Embryonic facial prominence (tissue), 1 donor: ENCODE measurements around the gene AOC1.
"Not testable (repeated sequence)": the region's sequence is repeated elsewhere in the genome, so short reads cannot be mapped to it uniquely, and the experiment has no call there.

Source experiments
- DNase-seq: peaks from one replicate; pipeline ENCODE4 v3.0.0-alpha.2; 2016; ENCODE audit errors: extremely low spot score

Gene AOC1, protein sequence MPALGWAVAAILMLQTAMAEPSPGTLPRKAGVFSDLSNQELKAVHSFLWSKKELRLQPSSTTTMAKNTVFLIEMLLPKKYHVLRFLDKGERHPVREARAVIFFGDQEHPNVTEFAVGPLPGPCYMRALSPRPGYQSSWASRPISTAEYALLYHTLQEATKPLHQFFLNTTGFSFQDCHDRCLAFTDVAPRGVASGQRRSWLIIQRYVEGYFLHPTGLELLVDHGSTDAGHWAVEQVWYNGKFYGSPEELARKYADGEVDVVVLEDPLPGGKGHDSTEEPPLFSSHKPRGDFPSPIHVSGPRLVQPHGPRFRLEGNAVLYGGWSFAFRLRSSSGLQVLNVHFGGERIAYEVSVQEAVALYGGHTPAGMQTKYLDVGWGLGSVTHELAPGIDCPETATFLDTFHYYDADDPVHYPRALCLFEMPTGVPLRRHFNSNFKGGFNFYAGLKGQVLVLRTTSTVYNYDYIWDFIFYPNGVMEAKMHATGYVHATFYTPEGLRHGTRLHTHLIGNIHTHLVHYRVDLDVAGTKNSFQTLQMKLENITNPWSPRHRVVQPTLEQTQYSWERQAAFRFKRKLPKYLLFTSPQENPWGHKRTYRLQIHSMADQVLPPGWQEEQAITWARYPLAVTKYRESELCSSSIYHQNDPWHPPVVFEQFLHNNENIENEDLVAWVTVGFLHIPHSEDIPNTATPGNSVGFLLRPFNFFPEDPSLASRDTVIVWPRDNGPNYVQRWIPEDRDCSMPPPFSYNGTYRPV

DNA sequence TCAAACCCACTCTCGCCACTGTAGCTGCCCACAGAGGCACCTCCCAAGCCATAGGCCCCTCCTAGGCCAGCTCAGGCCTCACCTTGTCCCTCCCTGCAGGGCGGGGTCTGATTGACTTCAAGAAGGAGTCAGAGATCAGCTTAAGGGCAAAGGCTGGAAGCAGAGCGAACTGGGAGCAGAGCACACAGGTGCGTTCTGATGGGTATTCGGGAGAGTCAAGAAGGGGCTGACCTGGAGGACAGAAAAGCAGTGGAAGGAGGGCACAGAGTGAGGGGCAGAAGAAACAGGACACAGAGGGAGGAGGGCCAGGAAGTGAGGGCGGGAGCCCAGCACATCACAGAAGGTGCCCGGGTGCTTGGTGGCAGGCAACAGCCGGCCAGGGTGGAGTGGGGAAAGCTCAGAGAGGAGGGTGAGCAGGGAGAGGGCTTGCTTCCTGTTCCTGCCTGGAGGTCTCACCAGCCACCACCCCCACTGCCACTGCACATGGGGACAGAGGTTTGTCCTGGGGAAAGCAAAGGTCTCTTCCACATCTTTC lies at the start of gene AOC1:
Gene AOC1 (plus strand): TSS at position 147 of the 535 bp plus-strand sequence. CDS start 3,954 bp downstream, outside the sequence.
- DNase-seq = no peak

DNA sequence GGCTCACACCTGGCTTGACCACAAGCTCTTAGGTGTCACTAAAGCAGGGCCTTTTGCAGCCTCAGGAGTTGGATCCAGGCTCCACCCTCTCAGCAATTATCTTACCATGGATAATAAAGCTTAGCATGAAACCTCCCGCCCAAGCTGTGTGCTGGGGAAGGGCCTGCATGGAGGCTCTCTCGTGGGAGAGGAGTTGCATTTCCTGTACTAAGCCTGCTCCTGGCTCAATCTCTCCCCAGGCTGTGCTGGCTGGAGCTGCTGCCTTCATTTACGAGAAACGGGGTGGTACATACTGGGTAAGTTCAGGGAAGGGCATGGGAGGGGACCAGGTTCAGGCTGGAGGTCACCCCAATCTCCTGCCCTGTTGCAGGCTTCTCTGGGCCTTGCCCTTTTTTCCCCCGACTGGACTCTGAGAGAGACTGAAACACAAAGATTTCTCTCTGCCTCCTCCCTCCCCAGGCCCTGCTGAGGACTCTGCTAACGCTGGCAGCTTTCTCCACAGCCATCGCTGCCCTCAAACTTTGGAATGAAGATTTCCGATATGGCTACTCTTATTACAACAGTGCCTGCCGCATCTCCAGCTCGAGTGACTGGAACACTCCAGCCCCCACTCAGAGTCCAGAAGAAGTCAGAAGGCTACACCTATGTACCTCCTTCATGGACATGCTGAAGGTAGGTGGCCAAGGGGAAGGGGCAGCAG lies 49.0 kb upstream of the AOC1 start:
- DNase-seq = no peak

DNA sequence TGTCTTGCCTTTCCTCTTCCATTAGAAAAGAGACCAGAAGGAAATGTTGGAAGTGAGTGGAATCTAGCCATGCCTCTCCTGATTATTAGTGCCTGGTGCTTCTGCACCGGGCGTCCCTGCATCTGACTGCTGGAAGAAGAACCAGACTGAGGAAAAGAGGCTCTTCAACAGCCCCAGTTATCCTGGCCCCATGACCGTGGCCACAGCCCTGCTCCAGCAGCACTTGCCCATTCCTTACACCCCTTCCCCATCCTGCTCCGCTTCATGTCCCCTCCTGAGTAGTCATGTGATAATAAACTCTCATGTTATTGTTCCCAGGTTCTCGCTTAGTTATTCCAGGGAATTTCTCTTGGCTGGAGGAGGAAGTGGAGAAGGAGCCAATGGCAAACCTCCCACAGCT lies 47.5 kb upstream of the AOC1 start:
- DNase-seq = no peak

DNA sequence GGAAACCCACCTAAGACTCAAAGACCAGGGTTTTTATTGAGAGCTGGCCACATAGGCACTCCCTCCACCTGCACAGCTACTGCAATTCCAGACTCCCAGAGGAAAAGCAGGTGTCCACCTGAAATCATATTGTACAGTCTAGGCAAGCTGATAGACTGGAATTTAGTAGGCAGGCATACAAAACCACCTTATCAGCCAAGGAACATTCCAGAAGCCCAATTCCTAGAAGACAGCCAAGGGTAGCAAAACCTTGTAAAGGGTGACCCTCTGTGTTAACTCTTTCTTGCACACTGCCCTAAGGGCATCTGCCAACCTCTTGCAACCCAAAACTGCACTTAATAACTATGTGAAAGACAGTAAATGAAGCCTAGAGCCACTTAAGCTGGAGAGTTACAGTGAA lies 46.5 kb upstream of the AOC1 start:
- DNase-seq = no peak

DNA sequence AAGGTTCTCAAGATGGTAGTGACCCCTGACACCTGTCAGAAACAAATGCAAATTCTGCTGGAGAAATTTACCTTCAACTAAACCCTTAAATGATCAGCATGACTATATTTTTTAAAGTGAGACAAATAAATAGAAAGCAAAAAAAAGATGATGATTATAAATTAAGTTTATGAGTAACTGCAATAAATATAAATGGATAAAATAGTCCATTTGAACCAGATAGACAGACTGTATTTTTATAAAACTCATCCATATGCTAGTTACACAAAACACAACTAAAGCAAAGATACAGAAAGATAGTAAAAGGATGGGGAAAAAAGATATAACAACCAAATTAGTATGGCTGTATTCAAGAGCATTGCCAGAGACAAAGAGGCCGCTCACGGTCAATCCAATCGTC lies 45.9 kb upstream of the AOC1 start:
- DNase-seq = no peak

DNA sequence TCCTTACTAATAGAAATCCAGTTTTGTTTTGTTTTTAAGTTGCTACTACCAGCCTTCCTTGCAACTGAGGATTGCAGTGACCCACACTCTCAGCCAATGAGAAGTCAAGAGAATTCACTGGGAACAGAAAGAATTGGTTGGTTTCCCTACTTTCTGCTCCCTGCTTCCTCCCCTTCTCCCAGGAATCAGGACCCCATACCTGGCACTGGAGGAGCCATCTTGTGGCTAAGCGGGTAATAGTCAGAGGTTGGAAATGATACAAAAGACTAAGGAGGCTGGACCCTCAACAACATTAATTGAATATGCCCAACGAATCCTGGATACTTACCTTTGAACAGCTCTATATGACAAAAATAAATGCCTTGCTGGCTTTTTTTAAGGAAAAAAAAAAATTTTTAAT lies 45.5 kb upstream of the AOC1 start:
- DNase-seq = no peak

DNA sequence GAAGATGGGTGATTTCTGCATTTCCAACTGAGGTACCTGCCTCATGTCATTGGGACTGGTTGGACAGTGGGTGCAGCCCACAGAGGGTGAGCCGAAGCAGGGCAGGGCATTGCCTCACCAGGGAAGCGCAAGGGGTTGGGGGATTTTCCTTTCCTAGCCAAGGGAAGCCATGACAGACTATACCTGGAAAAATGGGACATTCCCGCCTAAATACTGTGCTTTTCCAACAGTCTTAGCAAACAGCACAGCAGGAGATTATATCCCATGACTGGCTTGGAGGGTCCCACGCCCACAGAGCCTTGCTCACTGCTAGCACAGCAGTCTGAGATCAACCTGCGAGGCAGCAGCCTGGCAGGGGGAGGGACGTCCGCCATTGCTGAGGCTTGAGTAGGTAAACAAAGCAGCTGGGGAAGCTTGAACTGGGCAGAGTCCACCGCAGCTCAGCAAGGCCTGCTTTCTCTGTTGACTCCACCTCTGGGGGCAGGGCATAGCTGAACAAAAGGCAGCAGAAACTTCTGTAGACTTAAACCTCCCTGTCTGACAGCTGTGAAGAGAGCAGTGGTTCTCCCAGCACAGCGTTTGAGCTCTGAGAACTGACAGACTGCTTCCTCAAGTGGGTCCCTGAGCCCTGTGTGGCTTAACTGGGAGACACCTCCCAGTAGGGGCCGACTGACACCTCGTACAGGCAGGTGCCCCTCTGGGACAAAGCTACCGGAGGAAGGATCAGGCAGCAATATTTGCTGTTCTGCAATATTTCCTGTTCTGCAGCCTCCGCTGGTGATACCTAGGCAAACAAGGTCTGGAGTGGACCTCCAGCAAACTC lies 44.5 kb upstream of the AOC1 start:
- DNase-seq = not testable (repeated sequence)

DNA sequence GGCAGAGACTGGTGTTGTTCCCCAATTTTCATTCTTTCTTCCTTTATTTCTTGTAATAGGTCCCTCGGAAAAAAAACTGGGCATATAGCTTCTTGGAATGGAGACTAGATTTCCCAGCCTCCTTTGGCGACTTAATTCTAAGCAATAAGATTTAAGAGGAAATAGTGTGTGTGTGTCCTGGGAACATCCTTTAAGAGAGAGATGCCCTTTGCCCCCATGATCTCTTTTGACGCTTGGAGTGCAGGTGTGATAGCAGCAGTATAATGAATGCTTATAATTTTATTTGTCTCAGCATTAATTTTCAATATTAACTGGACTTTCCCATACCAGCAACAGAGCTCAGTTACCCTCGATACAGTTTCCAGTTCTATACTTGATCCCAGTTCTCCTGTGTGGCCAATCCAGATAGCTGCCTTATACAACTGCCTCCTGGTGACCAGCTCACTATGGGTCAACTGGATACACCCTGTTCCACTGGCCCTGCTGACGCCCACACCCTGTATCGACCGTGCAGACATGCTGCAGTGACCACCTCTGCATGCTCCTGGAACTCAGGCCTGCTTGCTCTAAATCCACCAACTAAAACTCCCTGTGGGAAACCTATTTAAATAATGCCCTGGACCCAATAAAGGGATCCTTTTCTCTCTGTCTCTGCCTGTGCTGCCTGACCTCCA lies 37.9 kb upstream of the AOC1 start:
- DNase-seq = no peak

DNA sequence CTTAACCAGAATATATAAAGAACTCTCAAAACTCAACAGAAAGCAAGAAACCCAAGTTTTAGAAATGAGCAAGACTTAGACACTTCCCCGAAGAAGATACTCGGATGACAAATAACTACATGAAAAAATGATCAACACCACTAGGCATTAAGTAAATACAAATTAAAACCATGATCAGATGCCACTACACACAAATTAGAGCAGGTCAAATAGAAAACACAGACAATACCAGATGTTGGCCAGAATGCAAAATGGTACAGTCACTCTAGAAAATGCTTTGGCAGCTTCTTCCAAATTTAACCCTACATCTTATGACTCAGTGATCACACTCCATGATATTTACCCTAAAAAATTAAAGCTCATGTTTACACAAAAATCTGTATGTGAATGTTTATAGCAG lies 33.3 kb upstream of the AOC1 start:
- no peak for DNase-seq

DNA sequence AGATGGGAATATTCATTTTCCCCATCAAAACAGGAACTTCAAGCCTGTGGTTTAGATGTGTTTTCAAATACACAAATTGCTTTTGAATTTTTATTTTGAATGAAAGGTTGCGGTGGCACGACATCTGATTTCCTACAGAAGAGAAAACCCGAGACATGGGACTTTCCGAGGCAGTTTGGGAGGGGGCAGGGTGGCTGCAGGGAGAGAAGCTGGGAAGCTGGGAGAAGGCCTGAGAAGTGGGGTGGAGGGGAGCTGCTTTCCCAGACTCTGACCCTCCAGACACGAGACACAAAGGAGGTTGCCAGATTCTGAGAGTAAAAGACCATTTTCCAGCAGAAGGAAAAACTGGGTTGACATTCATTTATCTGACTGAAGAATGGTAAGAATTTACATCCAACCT lies 32.2 kb upstream of the AOC1 start:
- no peak for DNase-seq

DNA sequence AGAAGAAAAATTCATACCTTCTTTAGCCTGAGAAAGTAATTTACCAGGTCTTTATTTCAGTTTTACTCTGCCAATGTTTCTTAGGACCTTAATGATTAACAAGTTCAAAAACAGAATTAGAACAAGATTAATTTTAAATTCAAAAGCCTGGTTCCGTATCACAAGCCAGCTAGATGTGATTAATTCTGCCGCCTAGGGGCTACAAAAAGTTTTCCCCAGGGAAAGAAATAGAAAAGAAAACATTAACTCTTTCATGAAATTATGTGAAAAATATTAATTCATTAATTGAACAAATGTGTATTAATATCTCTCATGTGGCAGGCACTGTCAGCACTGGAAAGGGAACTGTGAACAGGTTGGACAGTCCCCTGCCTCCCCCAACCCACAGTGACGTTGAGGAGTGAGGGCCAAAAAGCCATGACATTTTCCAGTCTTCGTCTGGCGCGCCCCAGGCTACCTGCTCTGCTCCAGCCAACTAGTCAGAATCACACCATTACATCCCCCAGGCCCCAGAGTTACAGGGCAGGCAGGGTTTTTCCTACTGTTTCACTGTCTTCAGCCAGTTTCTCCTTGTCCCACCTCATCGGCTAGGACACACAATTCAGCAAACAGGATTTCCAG lies 31.6 kb upstream of the AOC1 start:
- DNase-seq = no peak

DNA sequence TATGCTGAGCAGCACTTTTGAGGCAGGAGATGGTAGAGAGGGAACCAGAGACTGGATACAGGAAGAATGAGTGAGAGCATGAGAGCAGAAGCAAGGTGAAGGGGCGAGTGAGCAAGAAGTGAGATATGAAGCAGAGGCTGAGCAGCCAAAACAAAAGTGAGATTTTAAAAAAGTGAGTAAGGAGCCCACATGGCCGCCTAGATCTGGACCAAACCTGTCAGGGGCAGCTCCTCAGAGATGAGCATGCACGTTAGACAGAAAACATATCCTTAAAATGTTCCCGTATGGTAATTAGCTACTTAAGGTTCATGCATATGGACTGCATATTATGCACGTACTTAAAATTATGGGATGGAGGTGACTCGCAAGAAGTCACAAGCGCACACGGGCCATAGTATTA lies 29.3 kb upstream of the AOC1 start:
- no peak for DNase-seq

DNA sequence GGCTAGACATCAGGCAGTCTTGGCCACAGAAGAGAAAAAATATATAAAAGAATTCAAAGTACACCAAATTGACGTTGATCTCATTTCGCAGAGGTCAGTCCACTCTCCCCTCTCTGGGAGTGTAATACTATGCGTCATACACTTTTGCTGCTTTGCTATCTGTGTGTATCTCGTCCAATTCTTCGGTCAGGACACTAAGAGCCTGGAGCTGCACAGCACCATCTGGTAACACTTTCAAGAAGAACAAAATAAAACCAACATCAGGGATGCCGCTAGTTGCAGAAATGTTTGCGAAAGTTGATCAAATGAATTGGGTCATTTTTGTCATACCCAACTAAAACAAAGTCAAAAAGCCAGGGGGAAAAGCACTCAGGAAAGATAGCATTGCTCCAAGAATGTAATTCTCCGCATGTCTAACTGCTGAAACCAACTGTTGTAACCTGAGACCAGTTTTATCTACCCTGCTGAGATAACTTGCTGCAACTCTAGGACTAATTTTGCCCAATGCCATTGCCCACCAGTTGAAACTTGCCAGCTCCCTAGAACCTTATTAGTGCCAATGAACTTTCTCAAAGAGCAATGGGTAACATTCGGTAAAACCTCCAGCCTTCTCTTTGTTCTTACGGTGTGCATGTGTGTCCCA lies 28.7 kb upstream of the AOC1 start:
- DNase-seq = no peak

DNA sequence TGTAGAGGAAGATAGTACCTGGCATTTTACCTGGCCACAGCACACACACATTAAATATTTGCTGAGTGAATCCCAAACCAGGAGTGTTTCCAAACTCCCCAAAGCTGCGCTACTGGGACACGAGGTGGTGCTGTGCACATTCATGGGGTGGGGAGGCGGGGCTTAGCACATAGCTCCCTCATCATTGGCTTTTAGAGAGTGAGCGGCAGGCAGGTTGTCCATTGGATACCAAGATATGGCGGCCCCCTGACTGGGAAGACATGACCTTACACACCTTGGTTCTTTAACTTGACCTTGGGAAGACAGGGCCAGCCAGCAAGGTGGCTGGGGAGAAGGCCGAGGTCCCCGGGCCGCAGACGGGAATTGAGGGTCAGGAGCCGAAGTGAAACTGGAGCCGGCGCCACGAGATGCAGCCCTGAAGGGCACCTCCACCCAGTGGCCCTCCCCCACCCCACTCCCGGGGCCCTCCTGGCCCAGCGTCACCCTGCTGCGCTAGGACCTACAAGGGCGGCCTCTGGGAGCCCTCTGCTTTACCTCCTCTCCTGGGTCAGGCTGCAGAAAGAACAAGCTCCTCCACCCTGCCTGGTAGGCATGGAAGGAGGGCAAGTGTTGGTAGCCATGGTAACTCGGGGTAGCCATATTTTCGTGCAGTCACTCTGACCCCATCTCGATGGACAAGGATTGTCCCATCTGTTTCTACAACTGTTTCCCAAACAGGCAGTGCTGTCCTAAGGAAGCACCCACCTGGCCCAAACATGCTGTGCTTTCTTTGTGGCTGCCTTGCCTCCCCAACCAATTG lies 27.7 kb upstream of the AOC1 start:
- no peak for DNase-seq

DNA sequence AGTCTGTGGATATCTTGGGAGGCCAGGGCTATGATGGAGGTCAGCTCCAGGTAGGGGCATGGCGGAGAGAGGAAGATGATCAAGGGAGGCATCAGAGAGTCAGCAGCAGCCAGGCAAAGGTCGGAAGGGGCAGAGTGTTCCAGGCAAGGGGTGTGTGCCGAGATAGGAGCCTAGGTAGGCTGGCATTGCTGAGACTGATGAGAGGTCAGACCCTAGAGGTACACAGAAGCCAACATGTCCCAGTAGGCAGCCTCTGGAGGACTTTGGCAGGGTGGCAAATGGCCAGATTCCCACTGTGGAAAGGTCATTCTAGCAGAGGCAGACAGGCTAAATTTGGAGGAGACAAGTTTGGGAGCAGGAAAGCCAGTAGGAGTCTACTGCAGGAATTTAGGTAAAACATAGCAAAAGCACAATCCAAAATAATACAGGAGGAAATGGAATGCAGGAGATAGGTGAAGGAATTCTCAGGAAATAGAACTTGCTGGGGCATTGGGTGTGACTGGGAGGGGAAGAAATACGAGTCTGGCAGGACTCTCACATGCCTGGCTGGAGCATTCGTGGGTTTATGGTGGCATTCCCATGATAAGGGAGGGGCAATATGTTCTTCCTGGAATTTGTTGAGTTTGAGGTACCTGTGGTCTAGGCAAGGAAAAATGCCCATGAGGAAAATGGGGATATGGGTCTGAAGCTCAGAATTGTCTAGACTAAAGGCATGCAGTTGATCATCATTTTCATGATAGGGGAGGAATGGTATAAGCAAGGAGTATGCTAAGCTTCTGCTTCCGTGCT lies 26.1 kb upstream of the AOC1 start:
- DNase-seq = no peak

DNA sequence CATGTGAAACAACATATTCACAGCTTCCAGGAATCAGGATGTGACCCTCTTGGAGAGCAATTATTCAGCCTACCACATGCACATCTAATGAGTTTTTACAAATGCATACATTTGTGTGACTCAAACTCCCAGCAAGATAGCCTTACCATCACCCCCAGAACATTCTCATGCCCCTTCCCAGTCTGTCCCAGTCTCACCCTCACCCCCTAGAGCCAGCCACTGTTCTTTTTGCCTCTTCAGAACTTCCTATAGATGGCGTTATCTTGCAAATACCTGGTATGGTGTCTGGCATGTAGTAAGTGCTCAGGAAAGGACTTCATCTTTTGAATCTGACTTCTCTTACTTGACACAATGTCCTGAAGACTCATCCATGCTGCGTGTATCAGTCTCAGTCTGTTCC lies 23.9 kb upstream of the AOC1 start:
- no peak for DNase-seq

DNA sequence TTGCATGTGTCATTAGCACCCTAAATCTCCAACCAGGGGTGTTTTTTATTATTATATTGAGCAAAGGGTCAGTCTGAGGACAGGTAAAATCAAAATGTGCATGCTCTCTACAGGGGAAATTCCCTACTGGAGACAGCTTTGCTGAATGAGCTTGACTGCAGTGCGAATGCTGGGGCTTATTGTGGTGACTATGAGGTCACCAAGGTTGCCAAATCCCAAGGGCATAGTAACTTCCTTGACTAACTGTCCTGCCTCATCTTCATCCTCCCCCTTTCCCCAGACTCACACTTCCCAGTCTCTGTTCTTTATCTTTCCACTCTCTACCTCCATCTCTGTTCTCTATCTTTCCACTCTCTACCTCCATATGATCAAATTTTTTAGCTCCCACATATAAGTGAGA lies 22.9 kb upstream of the AOC1 start:
- no peak for DNase-seq

DNA sequence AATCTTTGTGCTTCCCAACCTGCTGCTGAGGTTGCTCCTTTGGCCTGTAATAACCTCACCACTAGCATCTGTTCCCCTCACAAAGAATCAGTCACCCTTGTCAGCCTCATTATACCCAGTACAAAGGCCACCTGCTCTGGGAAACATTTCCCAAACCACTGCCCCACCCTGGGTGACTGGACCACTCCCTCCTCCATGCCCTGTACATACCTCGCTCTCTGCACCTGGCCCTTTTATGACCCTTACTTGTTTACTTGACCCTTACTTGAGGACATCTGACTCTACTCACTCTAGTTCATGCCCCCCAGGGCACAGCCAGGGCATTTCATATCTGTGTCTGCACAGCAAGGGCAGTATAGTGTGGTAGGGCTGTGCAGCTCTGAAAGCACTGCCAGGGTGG lies 21.4 kb upstream of the AOC1 start:
- DNase-seq = no peak
